GM19238 (cell line): Measurements from ENCODE around the gene LAMB1.

Experiments used
- DNase-seq: peaks from one replicate; pipeline ENCODE4 v3.0.0; 2011; ENCODE audit warnings: low spot score; ENCODE audit not compliant: insufficient read length

LAMB1 gene

DNA sequence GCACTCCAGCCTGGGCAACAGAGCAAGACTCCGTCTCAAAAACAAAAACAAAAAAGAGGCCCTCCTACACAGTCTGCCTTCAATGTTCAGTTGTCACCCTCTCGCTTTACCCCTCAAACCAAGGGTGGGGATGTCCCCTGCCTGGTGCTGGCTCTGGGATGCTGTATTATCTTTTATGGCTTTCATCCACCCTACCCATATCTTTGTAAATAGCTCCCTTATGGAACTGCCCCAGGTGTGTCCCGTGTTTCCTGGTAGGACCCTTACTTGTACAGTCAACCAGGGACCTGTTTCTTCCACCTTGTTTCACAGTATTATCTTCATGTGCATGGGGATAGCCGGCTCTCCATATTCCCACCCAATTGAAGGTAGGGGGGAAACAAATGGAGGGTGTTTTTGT lies 15.7 kb upstream of the LAMB1 start:
- DNase-seq: no peak

DNA sequence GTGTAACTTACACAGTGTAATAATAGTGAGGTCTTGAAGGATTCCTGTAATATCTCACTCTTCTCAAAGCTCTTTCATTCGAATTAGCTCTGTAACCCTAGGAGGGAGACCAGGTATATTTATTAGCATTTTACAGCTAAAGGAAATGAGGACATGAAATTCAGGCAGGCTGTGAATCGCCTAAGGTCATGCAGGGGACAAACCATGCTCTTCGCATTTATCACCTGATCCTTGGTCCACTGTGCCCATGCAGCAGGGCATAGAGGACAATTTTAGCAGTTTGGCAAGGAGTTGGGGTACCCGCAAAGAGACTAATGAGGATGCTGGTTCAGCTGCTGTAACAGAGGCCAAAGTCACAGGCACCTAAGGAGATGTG lies 14.8 kb upstream of the LAMB1 start:
- DNase-seq: no peak

DNA sequence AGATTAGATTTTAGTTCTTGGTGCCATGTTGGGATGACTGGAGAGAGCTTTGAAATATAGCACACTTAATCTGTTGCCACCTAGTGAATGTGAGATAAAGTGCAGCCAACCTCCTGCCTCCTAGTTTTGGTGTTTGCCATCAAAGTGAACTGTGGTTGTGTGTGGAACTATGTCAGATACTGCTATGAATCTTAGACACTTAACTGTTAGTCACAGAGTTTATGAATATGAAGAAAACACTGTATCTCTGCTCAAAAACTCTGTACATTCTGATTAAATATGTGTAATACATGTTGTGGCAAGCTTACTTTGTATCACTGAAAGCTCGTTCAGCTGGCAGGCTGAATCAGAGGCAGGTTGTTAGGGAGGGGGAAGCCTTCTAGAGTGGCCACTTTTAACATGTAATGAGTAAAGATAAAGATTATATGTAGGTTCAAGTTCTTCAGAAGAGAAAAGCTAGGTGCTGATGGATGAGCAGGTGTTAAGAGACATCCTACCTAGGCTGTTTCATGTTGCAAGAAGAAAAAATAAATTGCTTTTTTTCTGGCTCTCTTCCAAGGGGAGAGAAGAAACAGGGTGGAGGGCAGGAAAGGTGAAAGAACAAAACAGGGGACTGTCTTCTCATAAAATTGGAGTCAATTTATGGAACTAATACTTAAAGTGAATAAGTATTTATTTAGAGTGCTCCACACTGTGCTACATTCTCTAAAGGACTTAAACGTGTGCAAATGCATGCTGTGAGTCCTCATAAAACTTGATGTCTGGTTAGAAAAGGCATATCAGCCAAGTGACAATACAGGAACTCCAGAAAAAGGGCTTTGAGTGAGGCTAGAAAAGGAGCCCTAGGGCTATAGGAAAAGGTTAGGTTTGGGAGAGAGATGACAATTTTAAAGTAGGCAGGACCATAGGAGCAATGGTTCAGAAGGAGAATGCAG lies 14.1 kb upstream of the LAMB1 start:
- DNase-seq: no peak

DNA sequence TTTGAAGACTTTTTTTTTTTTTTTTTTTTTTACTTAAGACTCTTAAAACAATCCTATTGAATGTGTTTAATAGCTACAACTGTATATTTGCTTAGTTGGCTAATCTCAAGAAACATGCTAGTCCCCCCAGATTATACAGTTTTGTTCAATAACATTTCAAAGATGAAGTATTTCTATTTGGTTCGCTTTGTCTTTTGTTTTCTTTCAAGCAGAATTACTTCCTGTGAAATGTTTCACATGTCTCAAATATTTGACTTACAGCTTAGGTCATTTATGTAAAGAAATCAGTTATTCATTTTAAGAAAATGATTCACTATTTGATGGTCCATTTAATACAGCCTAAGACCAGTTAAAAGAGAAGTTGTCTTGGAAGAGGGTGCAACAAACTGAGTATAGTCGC lies 12.8 kb upstream of the LAMB1 start:
- no peak for DNase-seq

DNA sequence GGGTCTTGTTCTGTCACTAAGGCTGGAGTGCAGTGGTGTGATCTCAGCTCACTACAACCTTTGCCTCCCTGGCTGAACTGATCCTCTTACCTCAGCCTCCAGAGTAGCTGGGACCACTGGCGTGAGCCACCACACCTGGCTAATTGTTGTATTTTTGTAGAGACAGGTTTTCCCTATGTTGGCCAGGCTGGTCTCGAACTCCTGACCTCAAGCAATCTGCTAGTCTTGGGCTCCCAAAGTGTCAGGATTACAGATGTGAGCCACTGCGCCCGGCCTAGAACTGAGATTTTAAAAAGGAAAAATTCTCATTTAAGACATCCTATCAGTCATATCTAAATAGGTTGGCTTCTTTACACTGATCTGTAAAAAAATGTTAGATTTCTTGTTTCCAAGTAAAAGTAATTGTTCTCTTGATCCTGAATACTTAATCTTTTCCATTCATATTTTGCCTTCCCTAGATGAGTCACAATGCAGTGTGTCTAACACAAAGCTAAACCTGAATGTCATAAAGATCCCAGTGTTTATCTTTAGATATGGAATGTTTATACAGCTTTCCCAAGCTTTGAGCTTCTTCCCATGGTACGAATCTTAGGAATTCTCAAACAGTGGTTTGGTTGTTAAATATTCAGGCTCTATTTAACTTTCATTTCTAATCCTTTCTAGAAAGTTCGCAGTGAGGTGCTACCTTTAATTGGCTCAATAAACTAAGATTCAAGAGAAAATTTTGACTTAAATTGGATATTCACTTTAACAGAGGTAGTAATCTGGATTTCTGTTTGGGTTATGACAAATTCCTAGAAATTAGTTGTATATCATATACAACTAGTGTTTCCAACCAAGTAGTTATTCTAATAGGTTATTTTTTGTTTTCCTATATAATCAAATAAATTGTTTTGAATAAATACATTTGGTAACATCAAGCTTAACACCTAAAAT lies 12.1 kb upstream of the LAMB1 start:
- no peak for DNase-seq

DNA sequence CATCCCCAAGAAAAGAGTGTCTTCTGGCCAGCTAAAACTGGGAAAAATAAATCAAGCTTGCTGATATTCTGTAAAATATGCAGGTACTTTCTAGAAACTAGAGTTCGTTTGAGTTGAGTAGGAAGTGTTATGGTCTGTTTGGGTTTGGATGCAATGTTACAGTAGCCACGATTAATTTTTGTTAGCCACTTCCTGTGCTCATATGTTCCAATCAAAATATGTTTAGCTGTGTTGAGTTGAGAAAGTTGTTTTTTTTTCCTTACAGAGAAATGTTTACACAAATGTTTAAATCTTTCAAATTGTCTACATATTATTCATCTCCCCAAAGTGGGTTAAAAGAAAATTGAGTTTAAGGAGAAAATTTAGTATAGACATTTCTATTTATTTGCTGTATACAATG lies 11.3 kb upstream of the LAMB1 start:
- no peak for DNase-seq

DNA sequence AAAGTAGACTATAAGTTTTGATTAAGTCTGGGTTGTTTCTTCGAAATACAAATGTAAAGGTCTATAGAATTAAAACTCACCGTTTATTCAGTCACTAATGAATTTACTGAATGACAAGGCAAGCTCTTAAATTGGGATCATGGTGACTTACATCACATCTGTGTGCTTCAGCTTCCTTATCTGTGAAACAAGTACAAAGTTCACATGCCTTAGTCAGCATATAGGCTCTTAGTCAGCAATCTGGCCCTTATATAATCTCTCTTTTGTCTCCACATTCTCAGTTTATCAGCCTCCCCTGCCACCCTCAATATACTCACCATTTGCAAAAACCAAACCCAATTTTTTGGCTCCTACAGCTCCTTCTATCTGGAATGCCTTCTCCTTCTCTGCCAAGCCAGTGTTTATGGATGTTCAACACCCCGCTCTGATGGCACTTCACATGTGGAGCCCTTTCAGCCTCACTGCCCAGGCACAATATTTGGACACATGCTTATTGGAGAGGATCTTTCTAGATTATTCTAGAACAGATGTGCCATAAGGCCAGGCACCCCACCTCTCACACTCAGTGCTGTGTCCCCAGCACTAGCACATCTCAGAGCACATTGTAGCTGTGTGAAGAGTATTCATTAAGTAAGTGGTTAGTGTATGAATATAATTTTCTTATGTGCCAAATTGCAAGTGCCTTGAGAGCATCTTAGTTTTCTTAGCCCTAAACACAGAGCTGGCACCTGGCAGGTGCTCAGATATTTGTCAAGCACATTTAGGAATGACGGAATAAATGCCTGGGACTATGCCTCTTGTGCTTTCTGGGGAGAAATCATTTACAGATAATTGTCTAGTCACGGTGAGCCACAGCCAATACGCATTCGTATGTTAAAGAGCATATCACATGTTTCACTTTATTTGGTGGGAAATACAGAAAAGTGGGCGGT lies 9.8 kb upstream of the LAMB1 start:
- no peak for DNase-seq

DNA sequence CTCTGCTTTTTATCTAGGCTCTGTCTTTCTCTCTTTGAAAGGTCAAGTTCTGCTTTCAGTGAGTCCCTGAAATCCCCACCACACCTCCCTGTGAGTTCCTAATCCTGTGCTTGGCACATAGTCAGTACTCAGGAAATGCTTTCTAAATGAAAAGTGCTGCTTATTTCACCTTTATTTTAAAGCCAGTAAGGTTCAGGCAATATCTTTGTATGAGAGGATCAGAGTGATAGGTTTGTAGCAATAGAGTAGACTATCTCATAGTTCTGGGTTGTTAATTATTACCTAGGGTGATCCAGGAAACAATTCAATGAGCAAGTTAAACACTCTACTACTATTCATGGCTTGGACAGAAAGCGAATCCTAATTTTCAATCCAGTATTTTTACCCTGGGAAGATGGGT lies 7.4 kb upstream of the LAMB1 start:
- DNase-seq: no peak

DNA sequence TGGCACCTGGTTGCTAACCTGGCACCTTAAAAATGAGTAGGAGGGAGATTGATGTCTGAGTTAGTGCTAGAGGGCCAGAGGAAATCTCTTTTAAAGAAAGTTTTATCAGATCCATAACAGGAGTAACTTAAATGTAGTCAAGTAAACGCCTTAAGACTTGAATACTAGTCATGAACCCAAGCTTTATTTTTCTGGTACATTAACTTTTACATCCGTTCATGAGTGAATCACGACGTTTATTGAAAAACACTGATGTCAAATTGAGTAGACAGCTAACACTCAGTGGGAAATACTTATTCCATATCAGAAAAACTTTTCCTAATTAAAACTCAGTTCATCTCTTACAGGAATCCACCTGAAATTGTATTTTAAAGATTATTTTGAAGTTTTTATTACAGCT lies 6.9 kb upstream of the LAMB1 start:
- DNase-seq: no peak

DNA sequence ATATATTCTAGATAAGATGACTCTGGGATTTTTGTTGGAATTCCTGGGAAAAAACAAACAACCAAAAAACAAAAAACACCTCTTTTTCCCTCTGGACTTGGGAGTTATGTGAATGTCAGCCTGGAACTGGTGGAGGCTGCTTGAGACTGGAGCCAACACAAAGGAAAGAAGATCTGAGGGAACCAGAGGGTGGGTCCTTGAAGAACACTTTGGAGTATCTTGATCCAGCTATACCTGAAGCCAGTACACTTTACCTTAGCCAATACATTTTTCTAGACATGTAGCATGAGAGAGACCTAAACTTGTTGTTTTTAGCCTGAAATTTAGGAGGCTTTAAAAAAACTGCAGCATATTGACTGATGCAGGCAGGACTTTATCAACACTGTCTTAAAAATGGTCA lies 5.9 kb upstream of the LAMB1 start:
- DNase-seq: no peak

DNA sequence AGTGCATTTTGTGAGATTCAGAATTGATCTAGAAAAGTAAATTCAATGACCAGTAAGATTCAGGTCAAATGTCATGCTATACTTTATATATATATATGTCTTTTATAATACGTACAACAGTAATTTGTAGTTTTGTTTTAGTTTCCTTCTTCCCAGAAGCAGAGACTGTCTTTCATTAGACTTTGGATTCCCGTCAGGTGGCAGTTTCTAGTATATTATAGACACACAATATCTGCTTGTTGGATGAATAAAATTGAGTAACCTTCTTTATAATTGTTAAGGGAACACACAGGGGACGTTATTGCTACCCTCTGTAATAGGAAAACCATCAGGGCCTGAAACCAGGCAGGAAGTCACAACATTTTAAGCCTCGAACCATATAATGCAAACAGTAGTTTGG lies 5.3 kb upstream of the LAMB1 start:
- no peak for DNase-seq

DNA sequence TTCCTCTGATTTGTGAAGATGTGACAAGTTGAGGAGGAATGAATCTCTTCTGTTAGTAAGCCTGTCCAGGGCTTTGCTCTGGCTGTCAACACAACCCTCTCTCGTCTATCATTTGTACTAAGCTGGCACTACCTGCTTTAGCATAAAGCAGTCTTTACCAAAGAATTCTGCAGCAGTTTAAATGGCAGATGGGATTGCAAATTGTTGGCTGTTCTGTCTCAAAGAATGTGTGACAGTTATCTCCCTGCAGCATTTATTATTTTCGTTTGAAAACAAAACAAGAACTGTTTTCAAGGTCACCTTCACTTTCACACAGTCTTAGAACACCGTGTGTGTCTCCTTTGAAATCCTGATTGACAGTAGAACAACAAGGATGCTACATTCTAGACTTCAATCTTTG lies 4.8 kb upstream of the LAMB1 start:
- no peak for DNase-seq

DNA sequence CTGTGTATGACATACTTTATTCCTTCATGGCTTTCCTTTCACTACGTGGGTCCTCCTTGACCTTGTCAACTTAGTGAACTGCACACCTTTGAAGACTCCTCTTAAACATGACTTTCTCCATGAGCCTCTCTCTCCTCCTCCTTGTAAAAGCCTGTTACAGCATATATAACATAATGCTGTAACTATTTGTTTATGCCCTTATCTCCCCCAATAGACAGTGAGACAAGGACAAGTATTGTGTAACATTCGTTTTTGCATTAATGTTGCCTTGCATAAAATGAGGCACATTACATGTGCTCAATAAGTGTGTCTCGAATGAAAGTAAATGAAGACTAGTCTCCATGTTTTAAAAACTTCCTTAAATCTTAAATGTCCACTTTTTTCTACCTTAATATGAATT lies 4.3 kb upstream of the LAMB1 start:
- DNase-seq: no peak

DNA sequence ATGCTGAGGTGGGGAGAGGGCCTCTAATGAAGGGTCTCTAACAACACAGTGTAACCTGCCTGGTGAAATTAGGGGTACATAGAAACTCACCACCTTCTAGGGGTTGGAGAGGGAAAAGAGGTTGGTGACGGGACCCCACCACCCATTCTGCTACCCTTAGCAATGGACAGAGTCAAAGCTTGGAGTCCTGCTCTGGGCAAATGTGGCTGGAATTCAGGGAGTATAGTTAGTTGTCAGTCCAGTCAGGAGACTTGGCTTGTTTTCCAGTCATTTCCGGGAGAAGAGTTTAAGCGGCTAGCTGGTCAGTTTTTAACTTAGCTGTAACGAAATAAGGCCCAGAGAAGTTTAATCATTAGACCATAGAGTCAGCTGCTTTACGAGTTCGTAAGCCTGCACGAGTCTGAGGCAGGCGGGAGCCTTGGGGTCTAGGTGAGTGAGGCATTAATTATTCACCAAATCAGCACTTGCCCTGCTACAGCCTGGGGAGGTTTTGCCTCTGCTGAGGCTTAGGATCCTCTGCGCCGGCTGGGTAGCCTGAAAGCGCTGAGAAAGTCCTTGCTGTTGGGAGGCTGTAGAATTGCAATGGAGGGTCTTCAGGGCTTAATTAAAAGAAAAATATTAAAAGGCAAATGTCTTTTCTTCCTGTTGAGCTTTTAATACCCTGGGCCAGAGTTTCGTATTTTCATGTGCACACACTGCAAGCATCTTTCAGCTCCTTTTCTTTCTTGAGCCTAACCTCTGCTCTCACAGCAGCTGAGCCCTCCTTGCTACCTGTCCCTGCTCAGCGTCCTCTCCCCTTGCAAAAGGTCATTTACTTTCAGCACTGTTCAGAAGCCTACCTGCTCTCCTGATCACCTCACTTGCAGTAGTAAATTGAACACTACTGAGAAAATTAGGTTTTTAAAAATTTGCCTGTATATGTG lies 1.5 kb upstream of the LAMB1 start:
- no peak for DNase-seq

DNA sequence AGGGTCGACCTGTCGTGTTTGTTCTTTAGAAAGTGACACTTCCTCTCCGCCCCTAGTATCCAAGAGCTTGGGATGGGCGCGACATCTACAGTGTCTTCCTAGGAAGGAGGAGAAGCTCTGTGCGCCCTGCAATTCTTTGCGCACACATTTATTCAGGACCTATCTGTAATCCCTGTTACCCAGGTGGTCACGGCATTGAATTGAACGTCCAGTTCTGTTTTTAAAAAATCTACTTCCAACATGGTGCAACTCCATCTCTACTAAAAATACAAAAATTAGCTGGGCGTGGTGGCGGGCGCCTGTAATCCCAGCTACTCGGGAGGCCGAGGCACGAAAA lies 606 bp upstream of the LAMB1 start:
- no peak for DNase-seq

DNA sequence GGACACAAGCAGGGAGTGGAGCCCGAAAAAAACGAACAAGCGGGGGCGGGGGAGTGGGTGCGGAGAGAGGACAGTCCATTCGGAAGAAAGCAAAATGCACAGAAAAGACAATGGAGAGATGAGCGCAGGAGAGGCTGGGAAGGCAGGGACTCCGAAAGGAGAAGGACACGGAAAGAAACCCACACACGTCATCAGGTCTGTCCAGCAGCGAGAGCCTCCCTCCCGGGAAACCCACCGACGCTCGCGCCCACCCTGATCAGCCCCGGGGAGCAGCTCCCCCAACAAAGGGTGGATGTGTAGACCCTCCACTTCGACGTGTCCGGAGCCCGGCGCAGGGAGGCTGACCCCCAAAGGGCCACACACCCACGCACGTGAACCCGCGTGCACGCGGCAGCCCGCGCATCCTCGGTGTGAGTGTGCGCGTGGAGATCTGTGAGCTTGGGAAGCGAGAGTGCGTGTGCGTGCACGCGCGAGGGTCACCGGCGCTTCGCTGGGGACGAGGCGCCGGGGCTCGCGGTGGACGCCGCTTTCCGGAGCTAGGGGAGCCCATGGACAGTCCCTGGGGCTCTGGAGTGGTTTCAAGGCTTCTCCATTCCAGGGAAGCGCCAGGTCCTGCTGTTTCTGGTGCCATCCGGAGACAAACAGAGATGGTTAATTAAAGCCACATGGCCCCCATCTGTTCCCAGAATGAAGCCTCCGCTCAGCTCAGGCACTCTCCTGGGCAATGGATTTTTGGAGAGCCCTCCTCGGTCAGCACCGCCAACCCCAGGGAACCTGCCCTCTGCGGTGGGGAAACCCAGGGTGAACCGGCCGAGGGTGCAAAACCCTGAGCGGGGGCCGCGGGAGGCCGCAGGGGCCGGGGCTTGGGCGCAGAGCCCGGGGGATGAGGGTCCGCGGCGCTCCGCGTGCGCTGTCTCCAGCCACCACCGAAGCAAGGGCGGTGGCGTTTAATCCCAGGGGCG lies 916 bp downstream of the LAMB1 start:
- DNase-seq: no peak

DNA sequence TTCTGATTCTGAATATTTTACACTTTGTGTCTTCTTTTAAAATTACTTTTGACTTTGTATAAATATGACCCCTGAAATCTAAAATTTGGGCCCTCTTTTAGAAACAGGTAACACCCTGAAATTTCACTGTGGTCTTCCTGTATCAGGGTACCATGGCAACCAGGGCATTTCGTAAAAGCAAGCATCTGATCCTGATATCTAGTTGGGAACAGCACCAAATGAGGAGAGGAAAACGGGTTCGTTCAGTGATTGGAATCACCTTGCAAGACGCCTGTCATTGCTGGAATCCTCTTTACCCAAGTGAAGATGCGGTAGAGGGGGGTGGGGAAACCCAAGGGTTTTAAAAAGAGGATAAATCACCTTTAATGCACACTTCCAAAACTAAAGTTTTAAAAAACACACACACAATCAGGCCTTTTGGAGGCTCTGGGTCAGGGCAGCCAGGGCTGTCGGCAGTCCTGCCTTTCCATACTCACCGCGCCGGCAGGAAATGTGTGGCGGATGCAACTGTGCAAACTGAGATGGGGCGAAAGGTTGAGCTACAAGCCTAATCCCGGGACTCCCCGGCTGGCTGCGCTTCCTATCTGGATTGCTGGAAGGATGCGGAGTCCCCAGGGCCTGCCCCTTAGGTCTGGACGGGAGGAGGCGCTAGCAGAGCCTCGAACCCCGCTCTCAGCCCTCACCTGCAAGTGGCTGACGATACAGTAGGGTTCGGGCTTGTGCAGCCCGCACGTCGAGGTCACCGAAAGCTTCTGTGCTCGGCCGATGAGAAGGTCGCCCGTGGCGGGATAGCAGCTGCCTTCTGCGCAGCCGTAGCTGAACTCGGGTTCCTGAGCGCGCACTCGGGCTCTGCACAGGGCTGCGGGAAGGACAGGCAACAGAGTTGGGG lies 1.8 kb downstream of the LAMB1 start:
- DNase-seq: no peak
